ENCODE results near the gene CUTA.

CUTA gene

GRCh38 chr6:33423777-33424176, 5.9 kb upstream of the CUTA start:
- DNase-seq (ENCODE audit: low read depth in 2 of 2) = no peak

- no peak for DNase-seq (ENCODE audit: low read depth in 2 of 2)
Observed at GRCh38 chr6:33421344-33421643, 3.4 kb upstream of the CUTA start.

GRCh38 chr6:33420491-33421343, 2.8 kb upstream of the CUTA start:
- no peak for DNase-seq (ENCODE audit: low read depth in 2 of 2)

- peak; percentile 43 to 44 for DNase-seq (ENCODE audit: low read depth in 2 of 2)
Observed at GRCh38 chr6:33419580-33420490, 1.9 kb upstream of the CUTA start, which contains the start of gene SYNGAP1. Gene SYNGAP1 (plus strand): TSS chr6:33420065. CDS start chr6:33420265, 200 bp downstream.

- no peak for DNase-seq (ENCODE audit: low read depth in 2 of 2)
Observed at GRCh38 chr6:33418690-33419291, 884 bp upstream of the CUTA start.

GRCh38 chr6:33417128-33417902, 592 bp downstream of the CUTA start:
- DNase-seq (ENCODE audit: low read depth in 2 of 2) = peak; percentile 60 to 67

- DNase-seq (ENCODE audit: low read depth in 2 of 2) = no peak
Observed at GRCh38 chr6:33416386-33417127, 1.4 kb downstream of the CUTA start.

- no peak for DNase-seq (ENCODE audit: low read depth in 2 of 2)
Observed at GRCh38 chr6:33415831-33416230, 2.1 kb downstream of the CUTA start.

GRCh38 chr6:33414592-33415271, 3.2 kb downstream of the CUTA start:
- no peak for DNase-seq (ENCODE audit: low read depth in 2 of 2)

- DNase-seq (ENCODE audit: low read depth in 2 of 2) = no peak
Observed at GRCh38 chr6:33413241-33414120, 4.4 kb downstream of the CUTA start.

GRCh38 chr6:33412140-33413009, 5.5 kb downstream of the CUTA start:
- DNase-seq (ENCODE audit: low read depth in 2 of 2) = no peak

- no peak for DNase-seq (ENCODE audit: low read depth in 2 of 2)
Observed at GRCh38 chr6:33411632-33412005, 6.3 kb downstream of the CUTA start.

- DNase-seq (ENCODE audit: low read depth in 2 of 2) = peak; percentile 55 to 65
Observed at GRCh38 chr6:33410711-33411631, 6.9 kb downstream of the CUTA start, which contains the start of gene PHF1. Gene PHF1 (plus strand): TSS chr6:33411014. CDS start chr6:33412264, 1,250 bp downstream.

GRCh38 chr6:33410050-33410710, 7.7 kb downstream of the CUTA start:
- peak; percentile 95 to 97 for DNase-seq (ENCODE audit: low read depth in 2 of 2)

- no peak for DNase-seq (ENCODE audit: low read depth in 2 of 2)
Observed at GRCh38 chr6:33407132-33407718, 10.7 kb downstream of the CUTA start.

- DNase-seq (ENCODE audit: low read depth in 2 of 2) = no peak
Observed at GRCh38 chr6:33406126-33406525, 11.8 kb downstream of the CUTA start.
